ENCODE measurements around the gene CLDN6. TPM values are rescaled to one million over a fixed set of nuclear protein-coding genes. Genes with fewer than 3 reads are reported as not detected.

The CLDN6 gene
- total and polyA plus RNA-seq, 2 of the 13 experiments (the other 11 are each of a cell fraction or from before 2014, with no cell fraction given): 5.9 to 7.6 TPM

DNA sequence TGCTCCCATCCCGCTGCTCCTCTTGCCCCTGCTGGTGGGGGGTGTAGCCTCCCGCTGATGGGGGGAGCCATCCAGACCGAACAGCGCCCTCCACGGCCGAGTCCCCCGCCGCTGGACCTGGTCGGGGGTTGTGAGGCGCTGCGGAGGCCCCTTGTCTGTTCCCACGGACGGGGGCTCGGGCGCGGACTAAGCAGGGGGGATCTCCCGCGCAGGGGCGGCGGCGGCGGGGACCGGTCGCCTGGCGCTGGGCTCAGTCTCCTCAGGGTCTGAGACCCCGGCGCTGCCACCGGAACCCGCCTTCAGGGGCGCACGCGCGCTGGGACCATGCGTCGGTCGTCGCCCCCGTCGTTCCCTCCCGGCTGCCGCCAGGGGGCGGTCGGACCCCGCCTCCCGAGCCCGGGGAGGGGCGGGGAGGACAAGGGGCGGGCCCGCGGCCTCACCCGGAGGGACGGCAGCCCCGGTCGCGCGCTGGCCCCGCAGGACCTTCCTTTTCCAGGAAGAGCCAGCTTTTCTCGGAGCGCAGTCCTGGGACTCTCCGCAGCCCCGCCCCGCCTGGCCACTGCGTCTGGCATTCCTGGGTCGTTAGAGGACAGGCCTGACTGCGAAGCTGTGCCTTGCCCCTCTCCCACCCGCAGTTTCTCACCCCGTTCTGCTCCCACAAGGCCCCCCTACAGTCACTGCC, 41.2 kb upstream of the CLDN6 start (continued):
- TF ChIP-seq, protein P1, sequence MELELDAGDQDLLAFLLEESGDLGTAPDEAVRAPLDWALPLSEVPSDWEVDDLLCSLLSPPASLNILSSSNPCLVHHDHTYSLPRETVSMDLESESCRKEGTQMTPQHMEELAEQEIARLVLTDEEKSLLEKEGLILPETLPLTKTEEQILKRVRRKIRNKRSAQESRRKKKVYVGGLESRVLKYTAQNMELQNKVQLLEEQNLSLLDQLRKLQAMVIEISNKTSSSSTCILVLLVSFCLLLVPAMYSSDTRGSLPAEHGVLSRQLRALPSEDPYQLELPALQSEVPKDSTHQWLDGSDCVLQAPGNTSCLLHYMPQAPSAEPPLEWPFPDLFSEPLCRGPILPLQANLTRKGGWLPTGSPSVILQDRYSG (CRISPR knock-in tag; IDR thresholded peaks at IDR 0.05): no peak
- TF ChIP-seq MEIS2 (CRISPR knock-in tag; IDR thresholded peaks at IDR 0.05) (peak; percentile 12; the same call in 1 of the 2 replicates), ZBTB38 (CRISPR knock-in tag; IDR thresholded peaks at IDR 0.05) (peak; percentile 65; the same call in 1 of the 2 replicates), BCL6 (CRISPR knock-in tag; IDR thresholded peaks at IDR 0.05) (peak; percentile 36; the same call in 1 of the 2 replicates), RFX3 (CRISPR knock-in tag; IDR thresholded peaks at IDR 0.05) (no peak), TBL1XR1 (IDR thresholded peaks at IDR 0.05; ENCODE audit: borderline replicate concordance, low read length, partially characterized antibody) (no peak), ZNF34 (CRISPR knock-in tag; IDR thresholded peaks at IDR 0.05; ENCODE audit: borderline replicate concordance) (0 out of 2 replicates have a peak, but pooled peaks have one; percentile 51), RCOR2 (CRISPR knock-in tag; IDR thresholded peaks at IDR 0.05) (no peak), YEATS2 (CRISPR knock-in tag; IDR thresholded peaks at IDR 0.05; ENCODE audit: borderline replicate concordance) (peak; percentile 33; the same call in 1 of the 2 replicates), ZNF468 (CRISPR knock-in tag; IDR thresholded peaks at IDR 0.05) (0 out of 2 replicates have a peak, but pooled peaks have one; percentile 54), FOSL2 (CRISPR knock-in tag; IDR thresholded peaks at IDR 0.05) (no peak), ZNF567 (CRISPR knock-in tag; IDR thresholded peaks at IDR 0.05; ENCODE audit: borderline replicate concordance) (peak; percentile 81; the same call in 1 of the 2 replicates), ZFP36L1 (CRISPR knock-in tag; IDR thresholded peaks at IDR 0.05) (no peak), TEAD3 (CRISPR knock-in tag; optimal IDR thresholded peaks at IDR 0.05; ENCODE audit: borderline replicate concordance) (peak; percentile 40), SALL2 (CRISPR knock-in tag; IDR thresholded peaks at IDR 0.05) (0 out of 2 replicates have a peak, but pooled peaks have one; percentile 71)
- TF ChIP-seq, protein P2, sequence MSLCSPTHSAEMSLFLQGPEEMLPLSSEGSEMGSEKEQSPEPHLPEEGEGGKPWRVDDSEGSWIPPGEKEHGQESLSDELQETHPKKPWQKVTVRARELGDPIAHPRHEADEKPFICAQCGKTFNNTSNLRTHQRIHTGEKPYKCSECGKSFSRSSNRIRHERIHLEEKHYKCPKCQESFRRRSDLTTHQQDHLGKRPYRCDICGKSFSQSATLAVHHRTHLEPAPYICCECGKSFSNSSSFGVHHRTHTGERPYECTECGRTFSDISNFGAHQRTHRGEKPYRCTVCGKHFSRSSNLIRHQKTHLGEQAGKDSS (CRISPR knock-in tag; IDR thresholded peaks at IDR 0.05; ENCODE audit: borderline replicate concordance, low read depth): peak; percentile 80
- TF ChIP-seq, protein P3, sequence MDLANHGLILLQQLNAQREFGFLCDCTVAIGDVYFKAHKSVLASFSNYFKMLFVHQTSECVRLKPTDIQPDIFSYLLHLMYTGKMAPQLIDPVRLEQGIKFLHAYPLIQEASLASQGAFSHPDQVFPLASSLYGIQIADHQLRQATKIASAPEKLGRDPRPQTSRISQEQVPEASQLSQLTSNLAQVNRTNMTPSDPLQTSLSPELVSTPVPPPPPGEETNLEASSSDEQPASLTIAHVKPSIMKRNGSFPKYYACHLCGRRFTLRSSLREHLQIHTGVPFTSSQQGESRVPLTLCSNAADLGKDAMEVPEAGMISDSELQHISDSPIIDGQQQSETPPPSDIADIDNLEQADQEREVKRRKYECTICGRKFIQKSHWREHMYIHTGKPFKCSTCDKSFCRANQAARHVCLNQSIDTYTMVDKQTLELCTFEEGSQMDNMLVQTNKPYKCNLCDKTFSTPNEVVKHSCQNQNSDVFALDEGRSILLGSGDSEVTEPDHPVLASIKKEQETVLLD (CRISPR knock-in tag; IDR thresholded peaks at IDR 0.05; ENCODE audit: low read depth): 0 out of 2 replicates have a peak, but pooled peaks have one; percentile 40
- TF ChIP-seq, protein P4, sequence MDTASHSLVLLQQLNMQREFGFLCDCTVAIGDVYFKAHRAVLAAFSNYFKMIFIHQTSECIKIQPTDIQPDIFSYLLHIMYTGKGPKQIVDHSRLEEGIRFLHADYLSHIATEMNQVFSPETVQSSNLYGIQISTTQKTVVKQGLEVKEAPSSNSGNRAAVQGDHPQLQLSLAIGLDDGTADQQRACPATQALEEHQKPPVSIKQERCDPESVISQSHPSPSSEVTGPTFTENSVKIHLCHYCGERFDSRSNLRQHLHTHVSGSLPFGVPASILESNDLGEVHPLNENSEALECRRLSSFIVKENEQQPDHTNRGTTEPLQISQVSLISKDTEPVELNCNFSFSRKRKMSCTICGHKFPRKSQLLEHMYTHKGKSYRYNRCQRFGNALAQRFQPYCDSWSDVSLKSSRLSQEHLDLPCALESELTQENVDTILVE (CRISPR knock-in tag; IDR thresholded peaks at IDR 0.05): peak; percentile 39; the same call in 1 of the 2 replicates
- TF ChIP-seq, protein P5, sequence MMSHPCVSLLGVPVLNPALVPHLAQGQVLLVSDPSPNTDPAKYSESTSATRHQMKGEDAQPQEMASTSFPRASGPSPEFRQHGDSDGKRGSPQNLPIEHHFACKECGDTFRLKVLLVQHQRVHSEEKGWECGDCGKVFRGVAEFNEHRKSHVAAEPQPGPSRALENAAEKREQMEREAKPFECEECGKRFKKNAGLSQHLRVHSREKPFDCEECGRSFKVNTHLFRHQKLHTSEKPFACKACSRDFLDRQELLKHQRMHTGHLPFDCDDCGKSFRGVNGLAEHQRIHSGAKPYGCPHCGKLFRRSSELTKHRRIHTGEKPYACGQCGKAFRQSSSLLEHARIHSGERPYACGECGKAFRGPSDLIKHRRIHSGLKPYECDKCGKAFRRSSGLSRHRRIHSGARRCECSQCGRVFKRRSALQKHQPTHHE (CRISPR knock-in tag; IDR thresholded peaks at IDR 0.05; ENCODE audit: borderline replicate concordance): no peak
- TF ChIP-seq, protein P6, sequence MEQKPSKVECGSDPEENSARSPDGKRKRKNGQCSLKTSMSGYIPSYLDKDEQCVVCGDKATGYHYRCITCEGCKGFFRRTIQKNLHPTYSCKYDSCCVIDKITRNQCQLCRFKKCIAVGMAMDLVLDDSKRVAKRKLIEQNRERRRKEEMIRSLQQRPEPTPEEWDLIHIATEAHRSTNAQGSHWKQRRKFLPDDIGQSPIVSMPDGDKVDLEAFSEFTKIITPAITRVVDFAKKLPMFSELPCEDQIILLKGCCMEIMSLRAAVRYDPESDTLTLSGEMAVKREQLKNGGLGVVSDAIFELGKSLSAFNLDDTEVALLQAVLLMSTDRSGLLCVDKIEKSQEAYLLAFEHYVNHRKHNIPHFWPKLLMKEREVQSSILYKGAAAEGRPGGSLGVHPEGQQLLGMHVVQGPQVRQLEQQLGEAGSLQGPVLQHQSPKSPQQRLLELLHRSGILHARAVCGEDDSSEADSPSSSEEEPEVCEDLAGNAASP (CRISPR knock-in tag; IDR thresholded peaks at IDR 0.05; ENCODE audit: borderline replicate concordance): peak; percentile 87
- TF ChIP-seq, protein P7, sequence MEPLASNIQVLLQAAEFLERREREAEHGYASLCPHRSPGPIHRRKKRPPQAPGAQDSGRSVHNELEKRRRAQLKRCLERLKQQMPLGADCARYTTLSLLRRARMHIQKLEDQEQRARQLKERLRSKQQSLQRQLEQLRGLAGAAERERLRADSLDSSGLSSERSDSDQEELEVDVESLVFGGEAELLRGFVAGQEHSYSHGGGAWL (CRISPR knock-in tag; IDR thresholded peaks at IDR 0.05): peak; percentile 82; the same call in 1 of the 2 replicates
